HepG2 (cell line): ENCODE measurements around the gene OASL. TPM values are rescaled to one million over a fixed set of nuclear protein-coding genes. Genes with fewer than 3 reads are reported as not detected.

ENCODE experiments used
- ATAC-seq: fragments of 200-7000 bp; cut with Tn5 transposase; 3 replicates; pipeline ENCODE4 v1.9.1; 2020; ENCODE audit warnings: mild to moderate bottlenecking, moderate library complexity
- BruUV-seq: library from RNA; stranded (reverse); fragments of 400-500 nt; replicated peaks from 2 replicates; lab custom pipeline; 2021; lab: Mats Ljungman, UMichigan
- CTCF ChIA-PET: fragments of 300-600 bp; formaldehyde crosslinking; extraction: SDS; loops from one replicate; lab custom pipeline; 2021; ENCODE audit warnings: low total read pairs, inconsistent platforms, low intra/inter-chr PET ratio; lab: Yijun Ruan, JAX
- POLR2A ChIA-PET: fragments of 350-600 bp; sonication (Branson Sonifier 250); formaldehyde crosslinking; loops from one replicate; lab custom pipeline; 2020; ENCODE audit warnings: antibody characterized with exemption, inconsistent platforms; lab: Yijun Ruan, JAX
- DNase-seq: peaks from one replicate; pipeline ENCODE4 v3.0.0-alpha.2; 2015; ENCODE audit warnings: low spot score
- FAIRE-seq: peaks from 3 replicates; lab custom pipeline; 2011; peaks lifted over from hg19 to GRCh38; lab: Jason Lieb, UNC
- H2AFZ ChIP-seq: one replicate; pipeline ENCODE4 v1.6.1; 2011; ENCODE audit warnings: low read length, inconsistent platforms
- H3K27ac ChIP-seq: fragments of 300-600 bp; 3 replicates; pipeline ENCODE4 v1.8.0; 2011; ENCODE audit warnings: mixed run types, mild to moderate bottlenecking, mixed read lengths, low read length, inconsistent platforms; ENCODE audit not compliant: insufficient read depth; ENCODE audit errors: extremely low read length
- H3K27me3 ChIP-seq, 2 experiments: fragments of 200-600 bp in 1 of 2; 2 replicates in 1 of 2; 3 replicates in 1 of 2; pipeline versions ENCODE4 v1.6.0 to v1.8.0; 2011; ENCODE audit warnings: low read length in 2 of 2, mild to moderate bottlenecking in 2 of 2, moderate library complexity in 2 of 2, inconsistent platforms in 1 of 2; ENCODE audit not compliant: insufficient read depth in 2 of 2, control insufficient read depth in 1 of 2
- H3K36me3 ChIP-seq, 2 experiments: fragments of 200-600 bp in 1 of 2; replicated peaks in 1 of 2; 2 replicates in 1 of 2; 3 replicates in 1 of 2; pipeline versions ENCODE4 v1.5.1 to v1.8.0; 2011; ENCODE audit warnings: low read length in 2 of 2, inconsistent platforms in 1 of 2; ENCODE audit not compliant: insufficient read depth in 2 of 2, control insufficient read depth in 1 of 2
- H3K4me1 ChIP-seq: 2 replicates; pipeline ENCODE4 v1.5.1; 2012; ENCODE audit warnings: low read length, inconsistent platforms; ENCODE audit not compliant: insufficient read depth
- H3K4me2 ChIP-seq: 2 replicates; pipeline ENCODE4 v1.6.0; 2011; ENCODE audit warnings: low read depth, low read length, inconsistent platforms
- H3K4me3 ChIP-seq, 3 experiments: fragments of 200-600 bp in 1 of 3; sonication (generic), shearing (Covaris generic) in 1 of 3; replicated peaks in 1 of 3; 2 replicates each; pipeline ENCODE4 v1.5.1; 2011 to 2016; ENCODE audit warnings: low read length in 3 of 3, inconsistent platforms in 2 of 3, low read depth in 2 of 3, mild to moderate bottlenecking in 2 of 3, control low read depth in 1 of 3, mixed read lengths in 1 of 3; ENCODE audit not compliant: insufficient read depth in 1 of 3
- H3K79me2 ChIP-seq: one replicate; pipeline ENCODE4 v1.6.1; 2011; ENCODE audit warnings: low read length, inconsistent platforms; ENCODE audit not compliant: insufficient read depth
- H3K9ac ChIP-seq: 2 replicates; pipeline ENCODE4 v1.6.0; 2011; ENCODE audit warnings: mild to moderate bottlenecking, low read depth, low read length, inconsistent platforms; ENCODE audit not compliant: insufficient read depth
- H3K9me3 ChIP-seq: 2 replicates; pipeline ENCODE4 v1.5.1; 2012; ENCODE audit warnings: mild to moderate bottlenecking, low read length
- H4K20me1 ChIP-seq: 2 replicates; pipeline ENCODE4 v1.6.0; 2011; ENCODE audit warnings: inconsistent platforms, mild to moderate bottlenecking, low read length, moderate library complexity; ENCODE audit not compliant: insufficient read depth
- ARNT2 ChIP-seq: sonication (generic); formaldehyde crosslinking; IDR thresholded peaks from 2 replicates; pipeline ENCODE4 v1.8.0; 2022; ENCODE audit warnings: mild to moderate bottlenecking, low read depth, missing genetic modification reagents, moderate library complexity
- ATF1 ChIP-seq: IDR thresholded peaks from 2 replicates; pipeline ENCODE4 v1.6.1; 2016; ENCODE audit warnings: mild to moderate bottlenecking, control low read depth
- GFI1 ChIP-seq: sonication (generic); formaldehyde crosslinking; IDR thresholded peaks from 2 replicates; pipeline ENCODE4 v1.5.0; 2020; ENCODE audit warnings: missing genetic modification reagents, mild to moderate bottlenecking, borderline replicate concordance
- POLR2G ChIP-seq: fragments of 200-400 bp; formaldehyde crosslinking; IDR thresholded peaks from 2 replicates; pipeline ENCODE4 v1.6.1; 2018; ENCODE audit warnings: mild to moderate bottlenecking, low read depth, low read length, moderate library complexity
- REST ChIP-seq, 2 experiments: IDR thresholded peaks; 2 replicates each; pipeline ENCODE4 v1.6.1; 2011 to 2012; ENCODE audit warnings: low read length in 2 of 2, borderline replicate concordance in 1 of 2, low read depth in 1 of 2, mild to moderate bottlenecking in 1 of 2, moderate library complexity in 1 of 2
- SNRNP70 ChIP-seq: fragments of 200-400 bp; formaldehyde crosslinking; IDR thresholded peaks from 2 replicates; pipeline ENCODE4 v1.6.1; 2017; ENCODE audit warnings: mild to moderate bottlenecking, low read depth, low read length, moderate library complexity
- STAG1 ChIP-seq: sonication (generic); formaldehyde crosslinking; IDR thresholded peaks from 2 replicates; pipeline ENCODE4 v1.4.0; 2020; ENCODE audit warnings: missing genetic modification reagents
- U2AF1 ChIP-seq: fragments of 200-400 bp; formaldehyde crosslinking; optimal IDR thresholded peaks from 2 replicates; pipeline ENCODE3; 2017; ENCODE audit warnings: mild to moderate bottlenecking, low read depth, low read length
- ZFP62 ChIP-seq: sonication (generic); formaldehyde crosslinking; IDR thresholded peaks from 2 replicates; pipeline ENCODE4 v1.4.0; 2020; ENCODE audit warnings: missing genetic modification reagents
- ZMAT5 ChIP-seq: sonication (generic); formaldehyde crosslinking; IDR thresholded peaks from 2 replicates; pipeline ENCODE4 v1.5.0; 2020; ENCODE audit warnings: mild to moderate bottlenecking, low read depth, missing genetic modification reagents, borderline replicate concordance
- ZNF274 ChIP-seq: sonication (generic); formaldehyde crosslinking; IDR thresholded peaks from 2 replicates; pipeline ENCODE4 v1.5.1; 2020; ENCODE audit warnings: mild to moderate bottlenecking, missing genetic modification reagents
- WGBS: methylation state at CpG from one replicate; pipeline ENCODE4 v1.1.6; 2017; ENCODE audit warnings: low lambda C conversion rate; 5-methylcytosine and 5-hydroxymethylcytosine counted together
- in situ Hi-C: cut with HindIII; loops from 2 replicates; pipeline ENCODE4 v1.10.0; 2017; ENCODE audit warnings: low pct_unique_long_range_greater_than_20kb; ENCODE audit not compliant: extremely low pct_ligation_motif_present
- intact Hi-C: fragments of 100-400 bp; cut with micrococcal nuclease; formaldehyde crosslinking; loops from one replicate; pipeline ENCODE4 v1.10.0; 2022; ENCODE audit not compliant: unreplicated experiment
- polyA plus RNA-seq, 8 experiments: library from polyadenylated mRNA; depleted of rRNA in 3 of 8; stranded (reverse) in 7 of 8; unstranded in 1 of 8; fragments of >200 nt; fragmentation: Illumina TruSeq in 4 of 8; extraction: Trizol in 4 of 8; gene quantifications; 2 replicates each; pipeline versions ENCODE4 v1.2.1 to v1.2.3, GENCODE V29; 2011 to 2016; ENCODE audit warnings: low read depth in 4 of 8, missing spikeins in 1 of 8, mixed read lengths in 1 of 8; ENCODE audit not compliant: insufficient read depth in 1 of 8
- total RNA-seq, 5 experiments: library from RNA; depleted of rRNA; stranded (reverse); fragments of >200 nt; fragmentation: Illumina TruSeq; extraction: Trizol; gene quantifications; 2 replicates each; pipeline ENCODE4 v1.2.3, GENCODE V29; 2016; ENCODE audit warnings: low read depth in 1 of 5
- TF ChIP-seq, protein P1 (sequence below): sonication (generic); formaldehyde crosslinking; IDR thresholded peaks from 2 replicates; pipeline ENCODE4 v1.5.1; 2020; ENCODE audit warnings: mild to moderate bottlenecking, missing genetic modification reagents

The OASL gene
- total and polyA plus RNA-seq, 2 of the 13 experiments (the other 11 are each of a cell fraction or from before 2014, with no cell fraction given): 0.11 to 0.22 TPM

GRCh38 chr12:121034616-121035305, 4.3 kb downstream of the OASL start (continued):
- TF ChIP-seq REST (IDR thresholded peaks at IDR 0.05; ENCODE audit: borderline replicate concordance in 1 of 2, low read depth in 1 of 2, low read length in 2 of 2): no peak
- TF ChIP-seq ATF1 (CRISPR knock-in tag): no peak
- no peak for TF ChIP-seq ZFP62 (CRISPR knock-in tag)
- no peak for TF ChIP-seq ZNF274 (CRISPR knock-in tag)
- TF ChIP-seq SNRNP70: no peak

DNA sequence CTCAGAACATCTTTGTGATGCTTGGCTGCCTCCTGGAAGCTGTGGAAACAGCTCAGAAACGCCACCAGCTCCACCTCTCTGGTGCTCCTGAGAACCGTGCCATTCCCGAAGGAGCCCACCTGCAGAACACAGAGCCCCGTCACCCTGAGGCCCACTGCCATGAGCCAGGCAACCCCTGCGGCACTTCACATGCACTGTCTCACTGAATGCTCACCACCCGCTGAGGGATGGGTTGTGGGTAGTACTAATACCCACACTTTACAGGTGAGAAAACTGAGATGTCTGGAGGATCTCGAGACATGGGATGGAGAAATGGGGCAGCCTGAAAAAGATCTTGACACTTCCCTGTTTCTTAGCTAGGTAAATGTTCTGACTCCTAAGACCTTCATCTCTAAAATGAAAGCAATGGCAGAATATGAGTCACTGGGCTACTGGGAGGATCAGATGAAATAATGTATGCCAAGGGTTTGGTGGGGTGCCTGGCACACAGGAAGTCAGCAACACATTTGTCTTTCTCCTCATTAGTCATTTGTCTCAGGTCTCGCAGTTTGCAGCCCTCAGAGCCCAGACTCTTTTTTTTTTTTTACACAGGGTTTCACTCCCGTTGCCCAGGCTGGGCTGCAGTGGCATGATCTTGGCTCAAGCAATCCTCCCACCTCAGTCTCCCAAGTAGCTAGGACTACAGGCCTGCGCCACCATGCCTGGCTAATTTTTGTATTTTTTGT, 5.3 kb downstream of the OASL start:
- no peak for DNase-seq
- Histone ChIP-seq H2AFZ (no peak overlapping the region), H4K20me1 (no peaks in the 10 kb centered on the region), H3K9ac (no peak overlapping the region), H3K27me3 (peaks cover 0 to 11% of the 10 kb centered on the region in 2 experiments; a peak in 2 of 5 replicates), H3K79me2 (no peaks in the 10 kb centered on the region), H3K9me3 (no peaks in the 10 kb centered on the region), H3K4me2 (no peak overlapping the region), H3K4me1 (peaks cover 23% of the 10 kb centered on the region), H3K27ac (no peak overlapping the region), H3K36me3 (no peaks in the 10 kb centered on the region), H3K4me3 (no peak overlapping the region)
- no peak for ATAC-seq
- no TSS peak for BruUV-seq
- CTCF ChIA-PET: no interaction called here
- WGBS: 58% methylated on average over 9 of the region's 10 CpGs
- POLR2A ChIA-PET: no interaction called here
- no peak for FAIRE-seq
- intact Hi-C loops: no loop called here
- in situ Hi-C loops: no loop called here
- TF ChIP-seq ARNT2: no peak
- no peak for TF ChIP-seq GFI1
- no peak for TF ChIP-seq U2AF1
- no peak for TF ChIP-seq ZMAT5 (CRISPR knock-in tag)
- TF ChIP-seq STAG1 (CRISPR knock-in tag): no peak
- TF ChIP-seq POLR2G: no peak
- TF ChIP-seq, protein P1, sequence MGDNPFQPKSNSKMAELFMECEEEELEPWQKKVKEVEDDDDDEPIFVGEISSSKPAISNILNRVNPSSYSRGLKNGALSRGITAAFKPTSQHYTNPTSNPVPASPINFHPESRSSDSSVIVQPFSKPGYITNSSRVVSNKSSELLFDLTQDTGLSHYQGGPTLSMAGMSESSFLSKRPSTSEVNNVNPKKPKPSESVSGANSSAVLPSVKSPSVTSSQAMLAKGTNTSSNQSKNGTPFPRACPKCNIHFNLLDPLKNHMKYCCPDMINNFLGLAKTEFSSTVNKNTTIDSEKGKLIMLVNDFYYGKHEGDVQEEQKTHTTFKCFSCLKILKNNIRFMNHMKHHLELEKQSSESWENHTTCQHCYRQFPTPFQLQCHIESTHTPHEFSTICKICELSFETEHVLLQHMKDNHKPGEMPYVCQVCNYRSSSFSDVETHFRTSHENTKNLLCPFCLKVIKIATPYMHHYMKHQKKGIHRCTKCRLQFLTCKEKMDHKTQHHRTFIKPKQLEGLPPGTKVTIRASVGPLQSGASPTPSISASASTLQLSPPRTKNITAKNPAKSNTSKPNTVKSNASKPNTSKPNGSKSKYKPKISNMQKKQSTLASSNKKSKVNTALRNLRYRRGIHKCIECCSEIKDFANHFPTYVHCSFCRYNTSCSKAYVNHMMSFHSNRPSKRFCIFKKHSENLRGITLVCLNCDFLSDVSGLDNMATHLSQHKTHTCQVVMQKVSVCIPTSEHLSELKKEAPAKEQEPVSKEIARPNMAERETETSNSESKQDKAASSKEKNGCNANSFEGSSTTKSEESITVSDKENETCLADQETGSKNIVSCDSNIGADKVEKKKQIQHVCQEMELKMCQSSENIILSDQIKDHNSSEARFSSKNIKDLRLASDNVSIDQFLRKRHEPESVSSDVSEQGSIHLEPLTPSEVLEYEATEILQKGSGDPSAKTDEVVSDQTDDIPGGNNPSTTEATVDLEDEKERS (CRISPR knock-in tag): no peak
